ENCODE measurements around the gene ARPIN. TPM values are rescaled to one million over a fixed set of nuclear protein-coding genes. Genes with fewer than 3 reads are reported as not detected.
A peak's percentile ranks its signal among the peaks of the same experiment; 100 is the strongest.

Gene ARPIN
- total RNA-seq, 1 donor from 2014 or later = 10.4 TPM

DNA sequence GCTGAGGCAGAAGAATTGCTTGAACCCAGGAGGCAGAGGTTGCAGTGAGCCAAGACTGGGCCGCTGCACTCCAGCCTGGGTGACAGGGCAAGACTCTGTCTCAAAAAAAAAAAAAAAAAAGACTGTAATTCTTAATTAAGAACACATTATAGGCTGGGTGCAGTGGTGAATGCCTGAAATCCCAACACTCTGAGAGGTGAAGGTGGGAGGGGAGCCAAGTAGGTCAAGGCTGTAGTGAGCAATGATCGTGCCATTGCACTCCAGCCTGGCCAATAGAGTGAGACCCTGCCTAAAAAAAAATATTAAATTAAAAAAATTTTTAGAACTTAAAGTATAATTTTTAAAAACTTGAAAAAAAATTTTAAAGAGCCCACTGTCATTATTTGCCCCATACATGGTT lies 13.4 kb upstream of the ARPIN start:
- DNase-seq (ENCODE audit: low read depth) = no peak
- no peak overlapping the region for H3K4me3 ChIP-seq (ENCODE audit: low read depth, low read length)
- TF ChIP-seq, protein P1, sequence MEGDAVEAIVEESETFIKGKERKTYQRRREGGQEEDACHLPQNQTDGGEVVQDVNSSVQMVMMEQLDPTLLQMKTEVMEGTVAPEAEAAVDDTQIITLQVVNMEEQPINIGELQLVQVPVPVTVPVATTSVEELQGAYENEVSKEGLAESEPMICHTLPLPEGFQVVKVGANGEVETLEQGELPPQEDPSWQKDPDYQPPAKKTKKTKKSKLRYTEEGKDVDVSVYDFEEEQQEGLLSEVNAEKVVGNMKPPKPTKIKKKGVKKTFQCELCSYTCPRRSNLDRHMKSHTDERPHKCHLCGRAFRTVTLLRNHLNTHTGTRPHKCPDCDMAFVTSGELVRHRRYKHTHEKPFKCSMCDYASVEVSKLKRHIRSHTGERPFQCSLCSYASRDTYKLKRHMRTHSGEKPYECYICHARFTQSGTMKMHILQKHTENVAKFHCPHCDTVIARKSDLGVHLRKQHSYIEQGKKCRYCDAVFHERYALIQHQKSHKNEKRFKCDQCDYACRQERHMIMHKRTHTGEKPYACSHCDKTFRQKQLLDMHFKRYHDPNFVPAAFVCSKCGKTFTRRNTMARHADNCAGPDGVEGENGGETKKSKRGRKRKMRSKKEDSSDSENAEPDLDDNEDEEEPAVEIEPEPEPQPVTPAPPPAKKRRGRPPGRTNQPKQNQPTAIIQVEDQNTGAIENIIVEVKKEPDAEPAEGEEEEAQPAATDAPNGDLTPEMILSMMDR (conservative IDR thresholded peaks at IDR 0.05; ENCODE audit: low read depth, low read length) = no peak

GRCh38 chr15:89917442-89918101 lies 4.8 kb upstream of the ARPIN start:
- DNase-seq (ENCODE audit: low read depth) = no peak
- H3K4me3 ChIP-seq (ENCODE audit: low read depth, low read length) = no peak overlapping the region
- TF ChIP-seq, protein P1 (conservative IDR thresholded peaks at IDR 0.05; ENCODE audit: low read depth, low read length) = no peak

- TF ChIP-seq, protein P1 (conservative IDR thresholded peaks at IDR 0.05; ENCODE audit: low read depth, low read length) = no peak
- H3K4me3 ChIP-seq (ENCODE audit: low read depth, low read length) = no peak overlapping the region
- DNase-seq (ENCODE audit: low read depth) = no peak
Measured at GRCh38 chr15:89916660-89917059, 3.9 kb upstream of the ARPIN start.

- peak overlapping the region; percentile 74 for H3K4me3 ChIP-seq (ENCODE audit: low read depth, low read length)
- no peak for DNase-seq (ENCODE audit: low read depth)
- TF ChIP-seq, protein P1 (conservative IDR thresholded peaks at IDR 0.05; ENCODE audit: low read depth, low read length) = no peak
Measured at GRCh38 chr15:89912145-89912673, 543 bp downstream of the ARPIN start.

GRCh38 chr15:89910891-89911626 lies 1.7 kb downstream of the ARPIN start:
- H3K4me3 ChIP-seq (ENCODE audit: low read depth, low read length) = no peak overlapping the region
- TF ChIP-seq, protein P1 (conservative IDR thresholded peaks at IDR 0.05; ENCODE audit: low read depth, low read length) = no peak
- DNase-seq (ENCODE audit: low read depth) = no peak

DNA sequence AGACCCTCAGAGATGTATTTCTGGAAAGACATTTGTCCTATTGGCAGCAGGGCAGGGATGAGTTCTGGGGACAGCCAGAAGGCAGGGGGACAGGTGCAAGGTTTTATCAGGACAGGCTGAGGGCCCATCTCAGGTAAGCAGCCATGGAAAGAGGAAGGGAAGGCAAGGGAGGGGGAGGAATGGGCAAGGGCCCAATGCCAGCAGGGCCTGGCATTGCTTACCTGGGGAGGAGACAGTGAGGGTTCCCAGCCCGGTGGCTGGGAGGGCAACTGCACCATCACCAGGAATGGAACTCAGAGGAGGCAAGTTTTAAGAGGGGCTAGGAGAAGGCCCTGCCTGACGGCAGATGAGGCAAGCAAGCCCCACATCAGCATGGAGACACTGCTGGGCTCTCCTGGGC lies 3.1 kb downstream of the ARPIN start:
- no peak for DNase-seq (ENCODE audit: low read depth)
- H3K4me3 ChIP-seq (ENCODE audit: low read depth, low read length) = no peak overlapping the region
- TF ChIP-seq, protein P1 (conservative IDR thresholded peaks at IDR 0.05; ENCODE audit: low read depth, low read length) = no peak
